PC-3 (cell line): Measurements from ENCODE around the gene PRKAB2.

ENCODE experiments used
- EZH2 ChIP-seq: fragments of 300-600 bp; sonication (generic); IDR thresholded peaks from one replicate; pipeline ENCODE4 v1.6.1; 2017; ENCODE audit warnings: antibody characterized with exemption, mild to moderate bottlenecking, low read length; ENCODE audit not compliant: unreplicated experiment
- EZH2phosphoT487 ChIP-seq: fragments of 300-600 bp; sonication (generic); IDR thresholded peaks from 2 replicates; pipeline ENCODE4 v1.6.1; 2018; ENCODE audit warnings: mild to moderate bottlenecking, antibody characterized with exemption, low read length, borderline replicate concordance
- TF ChIP-seq, protein P1 (sequence below): fragments of 300-600 bp; sonication (generic); conservative IDR thresholded peaks from 2 replicates; pipeline ENCODE4 v1.5.1; 2017; ENCODE audit warnings: antibody characterized with exemption, low read depth, mild to moderate bottlenecking, low read length

DNA sequence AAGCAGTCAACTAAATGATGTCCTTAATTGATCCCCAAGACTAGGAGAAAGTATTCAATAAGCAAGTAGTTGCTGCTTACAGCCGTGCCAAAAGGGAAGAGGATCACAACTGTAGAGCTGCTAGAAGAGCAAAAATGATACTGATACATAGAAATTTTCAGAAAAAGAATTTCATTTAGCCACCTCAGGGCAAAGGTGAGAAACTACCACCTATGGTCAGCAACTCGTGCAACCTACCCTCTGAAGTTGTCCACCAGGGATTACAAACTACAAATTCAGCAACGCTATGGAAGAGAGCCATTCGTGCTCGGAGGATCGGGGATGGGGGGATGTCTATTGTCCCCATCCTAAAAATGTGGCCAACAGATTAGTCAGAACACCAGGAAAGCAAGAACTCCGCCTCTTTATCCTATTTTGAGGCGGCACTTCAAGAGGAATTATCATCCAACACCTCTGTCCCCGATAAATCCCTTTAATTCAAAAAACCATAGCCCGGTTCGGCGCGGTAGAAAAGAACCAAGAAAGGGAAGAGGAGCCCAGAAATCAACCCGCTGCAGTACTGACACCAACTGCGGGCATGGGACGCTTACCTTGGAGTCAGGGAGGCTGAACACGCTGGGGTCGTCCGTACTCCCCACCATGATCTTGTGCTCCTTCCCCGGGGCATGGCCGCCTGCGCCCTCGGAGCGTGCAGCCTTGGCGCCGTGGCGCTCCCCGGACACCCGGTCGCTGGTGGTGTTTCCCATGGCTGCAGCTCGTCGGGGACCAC, 687 bp downstream of the PRKAB2 start:
- TF ChIP-seq EZH2 (no peak), EZH2phosphoT487 (no peak)
- TF ChIP-seq, protein P1, sequence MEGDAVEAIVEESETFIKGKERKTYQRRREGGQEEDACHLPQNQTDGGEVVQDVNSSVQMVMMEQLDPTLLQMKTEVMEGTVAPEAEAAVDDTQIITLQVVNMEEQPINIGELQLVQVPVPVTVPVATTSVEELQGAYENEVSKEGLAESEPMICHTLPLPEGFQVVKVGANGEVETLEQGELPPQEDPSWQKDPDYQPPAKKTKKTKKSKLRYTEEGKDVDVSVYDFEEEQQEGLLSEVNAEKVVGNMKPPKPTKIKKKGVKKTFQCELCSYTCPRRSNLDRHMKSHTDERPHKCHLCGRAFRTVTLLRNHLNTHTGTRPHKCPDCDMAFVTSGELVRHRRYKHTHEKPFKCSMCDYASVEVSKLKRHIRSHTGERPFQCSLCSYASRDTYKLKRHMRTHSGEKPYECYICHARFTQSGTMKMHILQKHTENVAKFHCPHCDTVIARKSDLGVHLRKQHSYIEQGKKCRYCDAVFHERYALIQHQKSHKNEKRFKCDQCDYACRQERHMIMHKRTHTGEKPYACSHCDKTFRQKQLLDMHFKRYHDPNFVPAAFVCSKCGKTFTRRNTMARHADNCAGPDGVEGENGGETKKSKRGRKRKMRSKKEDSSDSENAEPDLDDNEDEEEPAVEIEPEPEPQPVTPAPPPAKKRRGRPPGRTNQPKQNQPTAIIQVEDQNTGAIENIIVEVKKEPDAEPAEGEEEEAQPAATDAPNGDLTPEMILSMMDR, result no peak
